Adrenal gland (tissue), 5 donors: ENCODE measurements around the gene AMACR.

Source experiments
- POLR2A ChIP-seq, 2 donors: fragments of 450-650 bp; IDR thresholded peaks; one replicate each; pipeline ENCODE4 v1.6.1; 2017; ENCODE audit warnings: antibody characterized with exemption in 2 of 2, mild to moderate bottlenecking in 2 of 2, moderate library complexity in 1 of 2
- TF ChIP-seq, protein P1 (sequence below), 6 experiments: fragments of 450-650 bp in 4 of 6; fragments of 200-600 bp in 2 of 6; sonication (generic) in 1 of 6; IDR thresholded peaks; 1 replicate in 5 of 6; 2 replicates in 1 of 6; pipeline versions ENCODE4 v1.5.1 to v1.8.0; 2016 to 2021; ENCODE audit warnings: antibody characterized with exemption in 6 of 6, mild to moderate bottlenecking in 2 of 6, moderate library complexity in 1 of 6
- donor health status: DM: no; HTN: no; CAD: no.

- TF ChIP-seq, protein P1, sequence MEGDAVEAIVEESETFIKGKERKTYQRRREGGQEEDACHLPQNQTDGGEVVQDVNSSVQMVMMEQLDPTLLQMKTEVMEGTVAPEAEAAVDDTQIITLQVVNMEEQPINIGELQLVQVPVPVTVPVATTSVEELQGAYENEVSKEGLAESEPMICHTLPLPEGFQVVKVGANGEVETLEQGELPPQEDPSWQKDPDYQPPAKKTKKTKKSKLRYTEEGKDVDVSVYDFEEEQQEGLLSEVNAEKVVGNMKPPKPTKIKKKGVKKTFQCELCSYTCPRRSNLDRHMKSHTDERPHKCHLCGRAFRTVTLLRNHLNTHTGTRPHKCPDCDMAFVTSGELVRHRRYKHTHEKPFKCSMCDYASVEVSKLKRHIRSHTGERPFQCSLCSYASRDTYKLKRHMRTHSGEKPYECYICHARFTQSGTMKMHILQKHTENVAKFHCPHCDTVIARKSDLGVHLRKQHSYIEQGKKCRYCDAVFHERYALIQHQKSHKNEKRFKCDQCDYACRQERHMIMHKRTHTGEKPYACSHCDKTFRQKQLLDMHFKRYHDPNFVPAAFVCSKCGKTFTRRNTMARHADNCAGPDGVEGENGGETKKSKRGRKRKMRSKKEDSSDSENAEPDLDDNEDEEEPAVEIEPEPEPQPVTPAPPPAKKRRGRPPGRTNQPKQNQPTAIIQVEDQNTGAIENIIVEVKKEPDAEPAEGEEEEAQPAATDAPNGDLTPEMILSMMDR (IDR thresholded peaks at IDR 0.05) = no peak
- no peak for TF ChIP-seq POLR2A (IDR thresholded peaks at IDR 0.05)
Measured at GRCh38 chr5:33938507-33938796, 69.4 kb downstream of the AMACR start.
